Measurements from ENCODE around the gene COL16A1. TPM values are rescaled to one million over a fixed set of nuclear protein-coding genes. Genes with fewer than 3 reads are reported as not detected.

The COL16A1 gene
- polyA plus RNA-seq, 3 donors = 0.13 TPM; not detected in 2

DNA sequence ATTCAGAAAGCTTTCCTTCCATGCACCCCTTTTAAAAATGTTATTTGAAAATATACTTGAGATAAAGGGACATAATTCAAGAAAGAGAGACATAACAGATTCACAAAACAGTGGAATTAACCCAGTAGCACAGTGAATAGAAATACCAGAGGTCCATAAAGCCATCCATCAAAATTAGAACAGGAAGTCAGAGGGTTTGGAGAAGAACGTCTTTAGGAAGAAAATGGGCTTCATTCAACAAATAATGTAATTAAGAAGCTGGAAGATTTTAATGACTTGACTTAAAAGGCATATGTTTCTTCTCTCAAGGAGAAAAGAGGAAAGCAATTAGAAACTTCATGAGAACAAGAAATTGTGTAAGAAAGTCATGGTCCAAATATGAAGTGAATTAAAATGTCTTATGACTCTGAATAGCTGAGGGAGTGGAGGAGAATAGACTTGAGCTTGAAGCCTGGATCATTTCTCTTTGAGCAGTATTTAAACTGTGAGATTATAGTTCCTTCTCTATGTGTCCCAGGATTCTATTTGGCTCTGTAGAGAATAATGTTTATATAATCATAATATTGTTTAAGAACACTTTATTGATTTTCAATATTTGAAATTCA is 94.2 kb downstream of the COL16A1 start:
- no peak overlapping the region for H2AFZ ChIP-seq (ENCODE audit: insufficient read depth, low read depth, low read length, poor library complexity, severe bottlenecking)
- H3K9me3 Mint-ChIP-seq = peaks cover 0 to 4% (median 0%) of the 10 kb centered on the region in 7 donors
- intact Hi-C loops (cut with micrococcal nuclease) = loop anchor here in 1 of 2 donors (5.0 kb wide), 1 partner anchor 33 kb away; the partner anchor contains the start of gene PEF1
- H3K4me3 ChIP-seq (replicated peaks in 1 of 3; ENCODE audit: low read depth in 2 of 3, low read length in 3 of 3) = no peak overlapping the region
- peaks cover 0 to 2% of the 10 kb centered on the region in 2 donors for H3K9me3 ChIP-seq (replicated peaks in 1 of 2; ENCODE audit: control insufficient read depth in 1 of 2, insufficient read depth in 1 of 2, low read length in 2 of 2)
- no peak overlapping the region for H3K27ac ChIP-seq (ENCODE audit: low read depth in 1 of 2, low read length in 2 of 2)
- H3K27me3 ChIP-seq (ENCODE audit: control insufficient read depth in 2 of 2, insufficient read depth in 2 of 2, low read length in 2 of 2) = no peaks in the 10 kb centered on the region
- no peak overlapping the region for H3K9ac ChIP-seq (ENCODE audit: insufficient read depth, low read length, poor library complexity, severe bottlenecking)
- peaks cover 27% of the 10 kb centered on the region for H3K4me1 Mint-ChIP-seq
- TF ChIP-seq, protein P1, sequence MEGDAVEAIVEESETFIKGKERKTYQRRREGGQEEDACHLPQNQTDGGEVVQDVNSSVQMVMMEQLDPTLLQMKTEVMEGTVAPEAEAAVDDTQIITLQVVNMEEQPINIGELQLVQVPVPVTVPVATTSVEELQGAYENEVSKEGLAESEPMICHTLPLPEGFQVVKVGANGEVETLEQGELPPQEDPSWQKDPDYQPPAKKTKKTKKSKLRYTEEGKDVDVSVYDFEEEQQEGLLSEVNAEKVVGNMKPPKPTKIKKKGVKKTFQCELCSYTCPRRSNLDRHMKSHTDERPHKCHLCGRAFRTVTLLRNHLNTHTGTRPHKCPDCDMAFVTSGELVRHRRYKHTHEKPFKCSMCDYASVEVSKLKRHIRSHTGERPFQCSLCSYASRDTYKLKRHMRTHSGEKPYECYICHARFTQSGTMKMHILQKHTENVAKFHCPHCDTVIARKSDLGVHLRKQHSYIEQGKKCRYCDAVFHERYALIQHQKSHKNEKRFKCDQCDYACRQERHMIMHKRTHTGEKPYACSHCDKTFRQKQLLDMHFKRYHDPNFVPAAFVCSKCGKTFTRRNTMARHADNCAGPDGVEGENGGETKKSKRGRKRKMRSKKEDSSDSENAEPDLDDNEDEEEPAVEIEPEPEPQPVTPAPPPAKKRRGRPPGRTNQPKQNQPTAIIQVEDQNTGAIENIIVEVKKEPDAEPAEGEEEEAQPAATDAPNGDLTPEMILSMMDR (IDR thresholded peaks at IDR 0.05) = no peak
- H4K20me1 ChIP-seq (ENCODE audit: insufficient read depth, low read length) = no peaks in the 10 kb centered on the region
- H3K4me1 ChIP-seq (ENCODE audit: control insufficient read depth in 1 of 2, insufficient read depth in 2 of 2, low read length in 2 of 2) = peaks cover 12 to 13% of the 10 kb centered on the region in 2 donors
- H3K4me2 ChIP-seq (replicated peaks; ENCODE audit: extremely low read depth, low read length, poor library complexity, severe bottlenecking) = no peak overlapping the region
- H3K27me3 Mint-ChIP-seq (ENCODE audit: low read depth in 3 of 3) = peaks cover 3 to 8% (median 6%) of the 10 kb centered on the region in 3 donors
- H3K79me2 ChIP-seq (ENCODE audit: insufficient read depth, low read length) = no peaks in the 10 kb centered on the region
- H3K27ac Mint-ChIP-seq = peak overlapping the region in 3 of 7 donors; percentile 2 to 83 (median 44)
- no CpG with 5 or more reads among the region's 1 CpG for WGBS (ENCODE audit: insufficient coverage)
- DNase-seq = no peak
- H3K36me3 Mint-ChIP-seq = no peaks in the 10 kb centered on the region
- H3K36me3 ChIP-seq (replicated peaks in 1 of 2; ENCODE audit: control insufficient read depth in 1 of 2, insufficient read depth in 2 of 2, low read length in 2 of 2) = no peaks in the 10 kb centered on the region
- no peak overlapping the region for H3K4me3 Mint-ChIP-seq

DNA sequence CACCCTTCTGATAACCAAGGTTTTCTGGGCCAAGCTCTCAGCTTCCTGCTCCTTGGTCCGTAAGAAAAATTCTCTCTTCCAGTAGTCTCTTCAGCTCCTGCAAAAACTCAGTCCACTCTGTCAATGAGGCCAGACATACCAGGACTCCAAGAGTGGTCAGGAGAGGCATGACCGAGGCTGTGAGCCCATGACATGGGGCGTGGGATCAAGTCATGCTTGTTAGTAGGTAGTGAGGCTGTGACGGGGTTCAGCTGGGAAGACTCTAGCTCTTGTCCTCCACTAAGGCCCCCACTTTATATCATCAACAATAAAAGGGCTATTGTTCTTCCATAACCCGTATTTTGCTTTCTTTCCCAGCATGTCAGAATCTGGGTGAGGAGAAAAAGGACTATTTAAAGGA is 96.5 kb downstream of the COL16A1 start:
- Histone ChIP-seq H3K4me2 (replicated peaks; ENCODE audit: extremely low read depth, low read length, poor library complexity, severe bottlenecking) (no peak overlapping the region), H3K36me3 (replicated peaks in 1 of 2; ENCODE audit: control insufficient read depth in 1 of 2, insufficient read depth in 2 of 2, low read length in 2 of 2) (no peaks in the 10 kb centered on the region), H3K9me3 (replicated peaks in 1 of 2; ENCODE audit: control insufficient read depth in 1 of 2, insufficient read depth in 1 of 2, low read length in 2 of 2) (peaks cover 0 to 2% of the 10 kb centered on the region in 2 donors), H3K4me1 (ENCODE audit: control insufficient read depth in 1 of 2, insufficient read depth in 2 of 2, low read length in 2 of 2) (peaks cover 12 to 13% of the 10 kb centered on the region in 2 donors), H3K79me2 (ENCODE audit: insufficient read depth, low read length) (no peaks in the 10 kb centered on the region), H4K20me1 (ENCODE audit: insufficient read depth, low read length) (no peaks in the 10 kb centered on the region), H3K27ac (ENCODE audit: low read depth in 1 of 2, low read length in 2 of 2) (no peak overlapping the region), H2AFZ (ENCODE audit: insufficient read depth, low read depth, low read length, poor library complexity, severe bottlenecking) (no peak overlapping the region), H3K9ac (ENCODE audit: insufficient read depth, low read length, poor library complexity, severe bottlenecking) (no peak overlapping the region), H3K27me3 (ENCODE audit: control insufficient read depth in 2 of 2, insufficient read depth in 2 of 2, low read length in 2 of 2) (no peaks in the 10 kb centered on the region), H3K4me3 (replicated peaks in 1 of 3; ENCODE audit: low read depth in 2 of 3, low read length in 3 of 3) (no peak overlapping the region)
- H3K27me3 Mint-ChIP-seq (ENCODE audit: low read depth in 3 of 3) = peaks cover 3 to 7% (median 7%) of the 10 kb centered on the region in 3 donors
- H3K9me3 Mint-ChIP-seq = peaks cover 0 to 5% (median 2%) of the 10 kb centered on the region in 7 donors
- intact Hi-C loops (cut with micrococcal nuclease) = loop anchor here in 1 of 2 donors (5.0 kb wide), 1 partner anchor 35 kb away; the partner anchor contains the start of gene PEF1
- peak overlapping the region in 5 of 7 donors; percentile 17 to 93 (median 72) for H3K27ac Mint-ChIP-seq
- H3K4me1 Mint-ChIP-seq = peaks cover 27% of the 10 kb centered on the region
- no peak overlapping the region for H3K4me3 Mint-ChIP-seq
- no CpG with 5 or more reads among the region's 5 CpGs for WGBS (ENCODE audit: insufficient coverage)
- no peaks in the 10 kb centered on the region for H3K36me3 Mint-ChIP-seq
- TF ChIP-seq, protein P1 (IDR thresholded peaks at IDR 0.05) = no peak
- DNase-seq = no peak

Measured in CD14-positive monocyte (primary cell).